ENCODE data around the gene TTLL5.

The TTLL5 gene

DNA sequence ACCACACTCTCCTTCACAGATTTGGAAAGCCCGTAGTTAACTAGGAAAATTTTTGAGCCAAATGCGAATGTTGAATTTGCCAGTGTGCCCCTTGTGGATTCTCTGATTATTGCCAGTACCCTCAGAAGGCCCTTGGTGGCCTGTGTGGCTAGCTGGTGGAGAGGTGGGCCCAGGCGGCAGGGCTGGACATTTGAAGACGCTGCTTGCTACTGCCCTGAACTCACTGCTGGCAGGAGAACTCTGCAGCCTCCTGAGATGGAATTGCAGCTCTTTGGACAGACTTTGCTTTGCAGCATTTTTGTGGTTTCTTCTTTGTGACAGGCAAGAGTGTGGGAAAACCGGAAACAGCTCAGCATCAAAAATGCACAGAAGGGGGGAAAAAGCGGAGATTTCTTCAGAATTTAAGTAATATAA, 223.2 kb downstream of the TTLL5 start:
- CTCF ChIA-PET, result interaction anchor here (1.0 kb wide), 1 partner anchor 28 kb away, joined by 3 read pairs; no protein-coding TSS in a partner anchor
- POLR2A ChIA-PET, result no interaction called here

DNA sequence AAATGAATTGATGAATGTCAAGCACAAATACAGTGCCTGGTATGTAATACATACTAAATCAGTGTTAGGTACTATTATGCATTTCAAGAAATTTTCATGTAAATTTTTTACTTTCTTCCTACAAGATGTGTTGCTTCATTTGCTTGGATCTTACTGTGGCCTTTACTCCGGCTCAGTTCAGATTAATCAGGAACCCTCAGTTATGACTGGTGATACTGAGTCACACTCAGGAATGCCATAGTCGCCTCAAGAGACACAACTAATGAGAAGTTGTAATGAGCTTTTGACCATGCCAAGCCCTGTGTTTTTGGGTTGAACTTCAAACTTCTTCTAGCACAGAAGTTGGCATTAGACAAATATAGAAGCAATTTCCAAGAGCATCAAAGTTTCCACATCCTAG, 224.8 kb downstream of the TTLL5 start:
- ChIA-PET POLR2A (no interaction called here), CTCF (interaction anchor here (1.5 kb wide), 1 partner anchor 20 kb away, joined by 4 read pairs; no protein-coding TSS in a partner anchor)

More for the DNA sequence above, 223.2 kb downstream of the TTLL5 start:
- peak; percentile 32 for DNase-seq (ENCODE audit: extremely low spot score)
- TF ChIP-seq PKNOX1 (IDR thresholded peaks at IDR 0.05) (no peak), NFRKB (IDR thresholded peaks at IDR 0.05) (no peak), FOXK2 (IDR thresholded peaks at IDR 0.05) (no peak), L3MBTL2 (conservative IDR thresholded peaks at IDR 0.05) (no peak), HDGF (IDR thresholded peaks at IDR 0.05; ENCODE audit: borderline replicate concordance) (no peak), FOXA1 (IDR thresholded peaks at IDR 0.05) (no peak)

GRCh38 chr14:75886636-75887348, 225.7 kb downstream of the TTLL5 start:
- no peak for DNase-seq (ENCODE audit: extremely low spot score)
- CTCF ChIA-PET, result interaction anchor here (1.5 kb wide), 1 partner anchor 19 kb away, joined by 4 read pairs; no protein-coding TSS in a partner anchor
- POLR2A ChIA-PET, result no interaction called here
- TF ChIP-seq SP1 (IDR thresholded peaks at IDR 0.05) (no peak), L3MBTL2 (conservative IDR thresholded peaks at IDR 0.05) (no peak), FOXM1 (IDR thresholded peaks at IDR 0.05; ENCODE audit: borderline replicate concordance) (no peak), ELF4 (IDR thresholded peaks at IDR 0.05) (no peak), NFRKB (IDR thresholded peaks at IDR 0.05) (no peak), BHLHE40 (IDR thresholded peaks at IDR 0.05; ENCODE audit: borderline replicate concordance) (no peak), ARNT (IDR thresholded peaks at IDR 0.05) (no peak), CTBP1 (IDR thresholded peaks at IDR 0.05; ENCODE audit: borderline replicate concordance) (no peak), FOXK2 (IDR thresholded peaks at IDR 0.05) (no peak), TARDBP (IDR thresholded peaks at IDR 0.05) (no peak), PKNOX1 (IDR thresholded peaks at IDR 0.05) (no peak), HDGF (IDR thresholded peaks at IDR 0.05; ENCODE audit: borderline replicate concordance) (no peak), LEF1 (IDR thresholded peaks at IDR 0.05; ENCODE audit: borderline replicate concordance) (no peak), SUZ12 (IDR thresholded peaks at IDR 0.05) (no peak), FOXA1 (IDR thresholded peaks at IDR 0.05) (no peak), ZNF384 (IDR thresholded peaks at IDR 0.05) (no peak)

More for the DNA sequence above, 224.8 kb downstream of the TTLL5 start:
- DNase-seq (ENCODE audit: extremely low spot score), result no peak
- TF ChIP-seq ARNT (IDR thresholded peaks at IDR 0.05) (no peak), PKNOX1 (IDR thresholded peaks at IDR 0.05) (no peak)

GRCh38 chr14:75888945-75889344, 227.9 kb downstream of the TTLL5 start:
- CTCF ChIA-PET, result no interaction called here
- POLR2A ChIA-PET, result no interaction called here
- TF ChIP-seq ARNT (IDR thresholded peaks at IDR 0.05), result no peak
- TF ChIP-seq FOXM1 (IDR thresholded peaks at IDR 0.05; ENCODE audit: borderline replicate concordance), result no peak
- TF ChIP-seq SUZ12 (IDR thresholded peaks at IDR 0.05), result no peak
- no peak for TF ChIP-seq FOXA1 (IDR thresholded peaks at IDR 0.05)
- TF ChIP-seq CTBP1 (IDR thresholded peaks at IDR 0.05; ENCODE audit: borderline replicate concordance), result no peak
- TF ChIP-seq BHLHE40 (IDR thresholded peaks at IDR 0.05; ENCODE audit: borderline replicate concordance), result no peak
- no peak for TF ChIP-seq TARDBP (IDR thresholded peaks at IDR 0.05)
- TF ChIP-seq L3MBTL2 (conservative IDR thresholded peaks at IDR 0.05), result no peak
- no peak for TF ChIP-seq HDGF (IDR thresholded peaks at IDR 0.05; ENCODE audit: borderline replicate concordance)
- TF ChIP-seq ZNF384 (IDR thresholded peaks at IDR 0.05), result no peak
- no peak for TF ChIP-seq ELF4 (IDR thresholded peaks at IDR 0.05)
- TF ChIP-seq FOXK2 (IDR thresholded peaks at IDR 0.05), result no peak
- no peak for TF ChIP-seq LEF1 (IDR thresholded peaks at IDR 0.05; ENCODE audit: borderline replicate concordance)
- no peak for TF ChIP-seq NFRKB (IDR thresholded peaks at IDR 0.05)
- TF ChIP-seq PKNOX1 (IDR thresholded peaks at IDR 0.05), result no peak
- TF ChIP-seq SP1 (IDR thresholded peaks at IDR 0.05), result no peak
- no peak for DNase-seq (ENCODE audit: extremely low spot score)

GRCh38 chr14:75896341-75896740, 235.3 kb downstream of the TTLL5 start:
- ChIA-PET CTCF (no interaction called here), POLR2A (no interaction called here)
- DNase-seq (ENCODE audit: extremely low spot score), result no peak
- TF ChIP-seq L3MBTL2 (conservative IDR thresholded peaks at IDR 0.05) (no peak), FOXM1 (IDR thresholded peaks at IDR 0.05; ENCODE audit: borderline replicate concordance) (no peak), CTBP1 (IDR thresholded peaks at IDR 0.05; ENCODE audit: borderline replicate concordance) (no peak), FOXK2 (IDR thresholded peaks at IDR 0.05) (no peak), BHLHE40 (IDR thresholded peaks at IDR 0.05; ENCODE audit: borderline replicate concordance) (no peak), ELF4 (IDR thresholded peaks at IDR 0.05) (no peak), SP1 (IDR thresholded peaks at IDR 0.05) (no peak), FOXA1 (IDR thresholded peaks at IDR 0.05) (no peak), TARDBP (IDR thresholded peaks at IDR 0.05) (no peak), ARNT (IDR thresholded peaks at IDR 0.05) (no peak), SUZ12 (IDR thresholded peaks at IDR 0.05) (no peak), LEF1 (IDR thresholded peaks at IDR 0.05; ENCODE audit: borderline replicate concordance) (no peak), NFRKB (IDR thresholded peaks at IDR 0.05) (no peak)

All from HEK293T (cell line).